HepG2 (cell line): ENCODE results near the gene TUBB4B. TPM values are rescaled to one million over a fixed set of nuclear protein-coding genes. Genes with fewer than 3 reads are reported as not detected.

Source experiments
- GZF1 ChIP-seq: sonication (generic); formaldehyde crosslinking; IDR thresholded peaks from 2 replicates; pipeline ENCODE4 v1.5.1; 2020; ENCODE audit warnings: mild to moderate bottlenecking, missing genetic modification reagents
- KAT8 ChIP-seq: IDR thresholded peaks from 2 replicates; pipeline ENCODE4 v1.6.1; 2016; ENCODE audit warnings: missing genetic modification reagents, missing compliant biosample characterization
- LRRFIP1 ChIP-seq: sonication (generic); formaldehyde crosslinking; conservative IDR thresholded peaks from 2 replicates; pipeline ENCODE4 v1.4.0; 2020; ENCODE audit warnings: missing genetic modification reagents
- MTF1 ChIP-seq: sonication (generic); formaldehyde crosslinking; IDR thresholded peaks from 2 replicates; pipeline ENCODE4 v1.5.0; 2020; ENCODE audit warnings: missing genetic modification reagents
- NCOA1 ChIP-seq: sonication (generic); formaldehyde crosslinking; IDR thresholded peaks from 2 replicates; pipeline ENCODE4 v1.9.0; 2021; ENCODE audit warnings: missing genetic modification reagents
- SRY ChIP-seq: sonication (generic); formaldehyde crosslinking; IDR thresholded peaks from 2 replicates; pipeline ENCODE4 v1.8.0; 2022; ENCODE audit warnings: mild to moderate bottlenecking, missing genetic modification reagents
- THAP9 ChIP-seq: sonication (generic); formaldehyde crosslinking; IDR thresholded peaks from 2 replicates; pipeline ENCODE4; 2020; ENCODE audit warnings: missing genetic modification reagents, mild to moderate bottlenecking, borderline replicate concordance
- ZBED4 ChIP-seq: sonication (generic); formaldehyde crosslinking; IDR thresholded peaks from 2 replicates; pipeline ENCODE4 v1.4.0; 2020; ENCODE audit warnings: missing genetic modification reagents, borderline replicate concordance
- ZBTB49 ChIP-seq: sonication (generic); formaldehyde crosslinking; IDR thresholded peaks from 2 replicates; pipeline ENCODE4 v1.4.0; 2020; ENCODE audit warnings: missing genetic modification reagents, borderline replicate concordance
- ZNF121 ChIP-seq: sonication (generic); formaldehyde crosslinking; IDR thresholded peaks from 2 replicates; pipeline ENCODE4 v1.5.0; 2020; ENCODE audit warnings: mild to moderate bottlenecking, missing genetic modification reagents
- ZNF441 ChIP-seq: sonication (generic); formaldehyde crosslinking; IDR thresholded peaks from 2 replicates; pipeline ENCODE4 v1.7.0; 2021; ENCODE audit warnings: missing genetic modification reagents, borderline replicate concordance
- polyA plus RNA-seq, 8 experiments: library from polyadenylated mRNA; depleted of rRNA in 3 of 8; stranded (reverse) in 7 of 8; unstranded in 1 of 8; fragments of >200 nt; fragmentation: Illumina TruSeq in 4 of 8; extraction: Trizol in 4 of 8; gene quantifications; 2 replicates each; pipeline versions ENCODE4 v1.2.1 to v1.2.3, GENCODE V29; 2011 to 2016; ENCODE audit warnings: low read depth in 4 of 8, missing spikeins in 1 of 8, mixed read lengths in 1 of 8; ENCODE audit not compliant: insufficient read depth in 1 of 8
- total RNA-seq, 5 experiments: library from RNA; depleted of rRNA; stranded (reverse); fragments of >200 nt; fragmentation: Illumina TruSeq; extraction: Trizol; gene quantifications; 2 replicates each; pipeline ENCODE4 v1.2.3, GENCODE V29; 2016; ENCODE audit warnings: low read depth in 1 of 5
- TF ChIP-seq, protein P1 (sequence below): sonication (generic); formaldehyde crosslinking; IDR thresholded peaks from 2 replicates; pipeline ENCODE4 v1.8.1; 2023; ENCODE audit warnings: mild to moderate bottlenecking, moderate library complexity, missing genetic modification reagents
- TF ChIP-seq, protein P2 (sequence below): sonication (generic); formaldehyde crosslinking; IDR thresholded peaks from 2 replicates; pipeline ENCODE4 v1.8.0; 2022; ENCODE audit warnings: mild to moderate bottlenecking, missing genetic modification reagents, borderline replicate concordance

TUBB4B gene
- total and polyA plus RNA-seq, 2 of the 13 experiments (the other 11 are each of a cell fraction or from before 2014, with no cell fraction given): 182 to 412 TPM

GRCh38 chr9:137240841-137241489 is at the start of gene TUBB4B (continued):
- TF ChIP-seq ZBTB49 (CRISPR knock-in tag) (peak; percentile 84; the same call in 1 of the 2 replicates), THAP9 (0 out of 2 replicates have a peak, but pooled peaks have one; percentile 10), SRY (CRISPR knock-in tag) (peak; percentile 27; the same call in 1 of the 2 replicates), MTF1 (0 out of 2 replicates have a peak, but pooled peaks have one; percentile 65), GZF1 (CRISPR knock-in tag) (0 out of 2 replicates have a peak, but pooled peaks have one; percentile 43), ZNF121 (CRISPR knock-in tag) (no peak), LRRFIP1 (CRISPR knock-in tag) (no peak), KAT8 (CRISPR knock-in tag) (peak; percentile 52; the same call in 1 of the 2 replicates), NCOA1 (0 out of 2 replicates have a peak, but pooled peaks have one; percentile 20), ZNF441 (0 out of 2 replicates have a peak, but pooled peaks have one; percentile 56), ZBED4 (CRISPR knock-in tag) (no peak; the same call in 1 of the 2 replicates)
- TF ChIP-seq, protein P1, sequence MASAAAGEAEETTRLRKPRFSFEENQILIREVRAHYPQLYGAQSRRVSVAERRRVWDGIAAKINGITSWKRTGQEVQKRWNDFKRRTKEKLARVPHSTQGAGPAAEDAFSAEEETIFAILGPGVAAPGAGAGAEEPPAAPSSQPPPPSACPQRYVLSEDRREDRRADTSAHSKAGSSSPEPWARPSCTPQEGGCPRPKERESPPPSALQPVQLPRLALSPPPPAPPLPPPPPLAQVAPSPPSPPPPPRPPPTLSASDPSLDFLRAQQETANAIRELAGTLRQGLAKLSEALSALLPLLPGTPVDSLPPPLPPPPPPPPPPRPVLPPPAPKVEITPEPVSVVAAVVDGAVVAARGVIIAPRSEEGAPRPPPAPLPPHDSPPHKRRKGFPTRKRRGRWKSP (CRISPR knock-in tag): no peak
- TF ChIP-seq, protein P2, sequence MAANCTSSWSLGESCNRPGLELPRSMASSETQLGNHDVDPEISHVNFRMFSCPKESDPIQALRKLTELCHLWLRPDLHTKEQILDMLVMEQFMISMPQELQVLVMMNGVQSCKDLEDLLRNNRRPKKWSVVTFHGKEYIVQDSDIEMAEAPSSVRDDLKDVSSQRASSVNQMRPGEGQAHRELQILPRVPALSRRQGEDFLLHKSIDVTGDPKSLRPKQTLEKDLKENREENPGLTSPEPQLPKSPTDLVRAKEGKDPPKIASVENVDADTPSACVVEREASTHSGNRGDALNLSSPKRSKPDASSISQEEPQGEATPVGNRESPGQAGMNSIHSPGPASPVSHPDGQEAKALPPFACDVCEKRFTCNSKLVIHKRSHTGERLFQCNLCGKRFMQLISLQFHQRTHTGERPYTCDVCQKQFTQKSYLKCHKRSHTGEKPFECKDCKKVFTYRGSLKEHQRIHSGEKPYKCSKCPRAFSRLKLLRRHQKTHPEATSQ (CRISPR knock-in tag): 0 out of 2 replicates have a peak, but pooled peaks have one; percentile 11
